22Rv1 (cell line): Measurements from ENCODE around the gene PRND.

Source experiments
- ZFX ChIP-seq: fragments of 450-650 bp; IDR thresholded peaks from 2 replicates; pipeline ENCODE4 v1.6.1; 2017; ENCODE audit warnings: antibody characterized with exemption, borderline replicate concordance
- TF ChIP-seq, protein P1 (sequence below): fragments of 450-650 bp; IDR thresholded peaks from 2 replicates; pipeline ENCODE4 v1.5.1; 2017; ENCODE audit warnings: mild to moderate bottlenecking

DNA sequence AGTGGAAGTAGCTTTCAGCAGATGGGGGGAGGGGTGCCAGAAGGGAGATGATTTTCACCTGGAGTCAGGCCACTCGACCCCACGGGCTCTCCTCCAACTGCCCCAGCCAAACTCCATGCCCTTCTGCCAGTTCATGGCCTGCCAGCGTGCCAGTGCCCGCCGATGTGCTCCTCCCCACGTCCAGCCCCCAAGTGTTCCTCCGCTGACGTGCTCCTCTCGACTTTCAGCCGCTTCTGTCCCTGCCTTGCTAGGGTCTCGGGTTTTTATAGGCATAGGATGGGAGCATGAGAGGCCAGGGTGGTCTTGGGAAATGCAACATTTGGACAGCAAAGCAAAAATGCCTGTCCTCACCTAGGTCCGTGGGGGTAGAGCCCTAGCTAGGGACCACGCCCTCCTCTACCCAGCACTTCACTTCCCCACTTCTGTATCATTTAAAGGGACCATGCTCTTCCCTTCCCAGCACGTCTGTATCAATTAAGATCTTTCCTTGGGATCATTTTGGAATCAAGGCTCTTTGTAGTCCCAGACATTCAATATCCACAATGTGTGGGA is 54.4 kb downstream of the PRND start:
- TF ChIP-seq, protein P1, sequence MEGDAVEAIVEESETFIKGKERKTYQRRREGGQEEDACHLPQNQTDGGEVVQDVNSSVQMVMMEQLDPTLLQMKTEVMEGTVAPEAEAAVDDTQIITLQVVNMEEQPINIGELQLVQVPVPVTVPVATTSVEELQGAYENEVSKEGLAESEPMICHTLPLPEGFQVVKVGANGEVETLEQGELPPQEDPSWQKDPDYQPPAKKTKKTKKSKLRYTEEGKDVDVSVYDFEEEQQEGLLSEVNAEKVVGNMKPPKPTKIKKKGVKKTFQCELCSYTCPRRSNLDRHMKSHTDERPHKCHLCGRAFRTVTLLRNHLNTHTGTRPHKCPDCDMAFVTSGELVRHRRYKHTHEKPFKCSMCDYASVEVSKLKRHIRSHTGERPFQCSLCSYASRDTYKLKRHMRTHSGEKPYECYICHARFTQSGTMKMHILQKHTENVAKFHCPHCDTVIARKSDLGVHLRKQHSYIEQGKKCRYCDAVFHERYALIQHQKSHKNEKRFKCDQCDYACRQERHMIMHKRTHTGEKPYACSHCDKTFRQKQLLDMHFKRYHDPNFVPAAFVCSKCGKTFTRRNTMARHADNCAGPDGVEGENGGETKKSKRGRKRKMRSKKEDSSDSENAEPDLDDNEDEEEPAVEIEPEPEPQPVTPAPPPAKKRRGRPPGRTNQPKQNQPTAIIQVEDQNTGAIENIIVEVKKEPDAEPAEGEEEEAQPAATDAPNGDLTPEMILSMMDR: no peak
- TF ChIP-seq ZFX: no peak
